ENCODE results near the gene SERPINA9.

SERPINA9 gene

GRCh38 chr14:94476023-94476422, at the start of gene SERPINA9:
SERPINA9 (minus strand) TSS chr14:94476197; CDS start chr14:94469840, 6,357 bp downstream.
- H3K27me3 ChIP-seq (ENCODE audit: insufficient read depth, low read length, poor library complexity) = peaks cover 6% of the 10 kb centered on the region
- H3K27ac ChIP-seq (ENCODE audit: low read length) = no peak within 1 kb of the TSS
- no peak within 1 kb of the TSS for H3K4me3 ChIP-seq (ENCODE audit: low read depth in 1 of 2, low read length in 2 of 2)
- no peaks in the 10 kb centered on the region for H3K79me2 ChIP-seq (ENCODE audit: insufficient read depth, low read length)
- no peaks in the 10 kb centered on the region for H3K36me3 ChIP-seq (ENCODE audit: insufficient read depth, low read length)
- H2AFZ ChIP-seq (ENCODE audit: low read depth, low read length) = no peak within 1 kb of the TSS
- no peaks in the 10 kb centered on the region for H4K20me1 ChIP-seq (ENCODE audit: insufficient read depth, low read length)
- no peak within 1 kb of the TSS for H3K4me2 ChIP-seq (ENCODE audit: insufficient read depth, low read length)
- no peaks in the 10 kb centered on the region for H3K4me1 ChIP-seq (ENCODE audit: insufficient read depth, low read length)
- no peak for ATAC-seq (ENCODE audit: insufficient read depth, low read depth)
- no peak for DNase-seq
- TF ChIP-seq EZH2 (IDR thresholded peaks at IDR 0.05; ENCODE audit: borderline replicate concordance, low read depth, low read length, severe bottlenecking) (no peak), CTCF (IDR thresholded peaks at IDR 0.05; ENCODE audit: borderline replicate concordance, extremely low read depth, low read length, poor library complexity, severe bottlenecking) (no peak)
- peaks cover 3% of the 10 kb centered on the region for H3K9me3 ChIP-seq (ENCODE audit: insufficient read depth, low read length, severe bottlenecking)
- no peak within 1 kb of the TSS for H3K9ac ChIP-seq (ENCODE audit: low read depth, low read length)

- H3K4me2 ChIP-seq (ENCODE audit: insufficient read depth, low read length) = no peak overlapping the region
- H2AFZ ChIP-seq (ENCODE audit: low read depth, low read length) = no peak overlapping the region
- no peaks in the 10 kb centered on the region for H3K9me3 ChIP-seq (ENCODE audit: insufficient read depth, low read length, severe bottlenecking)
- H3K27me3 ChIP-seq (ENCODE audit: insufficient read depth, low read length, poor library complexity) = no peaks in the 10 kb centered on the region
- H4K20me1 ChIP-seq (ENCODE audit: insufficient read depth, low read length) = no peaks in the 10 kb centered on the region
- no peaks in the 10 kb centered on the region for H3K4me1 ChIP-seq (ENCODE audit: insufficient read depth, low read length)
- ATAC-seq (ENCODE audit: insufficient read depth, low read depth) (no peak), DNase-seq (no peak)
- H3K4me3 ChIP-seq (ENCODE audit: low read depth in 1 of 2, low read length in 2 of 2) = no peak overlapping the region
- no peak overlapping the region for H3K27ac ChIP-seq (ENCODE audit: low read length)
- H3K36me3 ChIP-seq (ENCODE audit: insufficient read depth, low read length) = no peaks in the 10 kb centered on the region
- no peaks in the 10 kb centered on the region for H3K79me2 ChIP-seq (ENCODE audit: insufficient read depth, low read length)
- no peak overlapping the region for H3K9ac ChIP-seq (ENCODE audit: low read depth, low read length)
- TF ChIP-seq CTCF (IDR thresholded peaks at IDR 0.05; ENCODE audit: borderline replicate concordance, extremely low read depth, low read length, poor library complexity, severe bottlenecking) (no peak), EZH2 (IDR thresholded peaks at IDR 0.05; ENCODE audit: borderline replicate concordance, low read depth, low read length, severe bottlenecking) (no peak)
These were observed 48.1 kb upstream of the SERPINA9 start for GRCh38 chr14:94524093-94524492.

- DNase-seq (no peak), ATAC-seq (ENCODE audit: insufficient read depth, low read depth) (no peak)
- Histone ChIP-seq H3K27ac (ENCODE audit: low read length) (no peak overlapping the region), H3K9ac (ENCODE audit: low read depth, low read length) (no peak overlapping the region), H4K20me1 (ENCODE audit: insufficient read depth, low read length) (no peaks in the 10 kb centered on the region), H2AFZ (ENCODE audit: low read depth, low read length) (no peak overlapping the region), H3K4me3 (ENCODE audit: low read depth in 1 of 2, low read length in 2 of 2) (no peak overlapping the region), H3K9me3 (ENCODE audit: insufficient read depth, low read length, severe bottlenecking) (no peaks in the 10 kb centered on the region), H3K4me1 (ENCODE audit: insufficient read depth, low read length) (no peaks in the 10 kb centered on the region), H3K4me2 (ENCODE audit: insufficient read depth, low read length) (no peak overlapping the region), H3K36me3 (ENCODE audit: insufficient read depth, low read length) (no peaks in the 10 kb centered on the region), H3K79me2 (ENCODE audit: insufficient read depth, low read length) (no peaks in the 10 kb centered on the region), H3K27me3 (ENCODE audit: insufficient read depth, low read length, poor library complexity) (no peaks in the 10 kb centered on the region)
- no peak for TF ChIP-seq CTCF (IDR thresholded peaks at IDR 0.05; ENCODE audit: borderline replicate concordance, extremely low read depth, low read length, poor library complexity, severe bottlenecking)
- TF ChIP-seq EZH2 (IDR thresholded peaks at IDR 0.05; ENCODE audit: borderline replicate concordance, low read depth, low read length, severe bottlenecking) = no peak
These were observed 47.3 kb upstream of the SERPINA9 start for GRCh38 chr14:94523265-94523664.
